ENCODE results near the gene CST9. TPM values are rescaled to one million over a fixed set of nuclear protein-coding genes. Genes with fewer than 3 reads are reported as not detected.

Gene CST9
- total and polyA plus RNA-seq, 2 of the 8 experiments (the other 6 are each of a cell fraction or from before 2014, with no cell fraction given) = 0.05 to 0.19 TPM

DNA sequence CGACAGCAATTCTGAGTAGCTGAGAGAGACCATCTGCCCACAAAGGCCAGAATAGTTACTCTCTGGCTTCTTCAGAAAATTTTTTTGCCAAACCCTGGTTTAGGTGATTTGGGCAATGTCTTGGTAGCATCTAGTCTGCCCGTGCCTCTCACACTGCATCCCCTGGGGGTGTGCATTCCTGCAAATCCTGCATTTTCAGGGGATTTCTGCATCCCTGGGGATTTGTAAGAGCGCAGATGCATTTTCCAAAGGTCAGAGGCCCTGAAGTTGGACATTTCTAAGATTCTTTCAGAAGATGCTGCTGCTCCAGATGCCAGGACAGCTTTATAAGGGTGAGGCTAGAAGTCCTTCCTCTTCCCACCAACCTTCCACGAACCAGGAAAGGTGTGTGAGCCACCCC, 4.0 kb downstream of the CST9 start (continued):
- TF ChIP-seq, protein P1, sequence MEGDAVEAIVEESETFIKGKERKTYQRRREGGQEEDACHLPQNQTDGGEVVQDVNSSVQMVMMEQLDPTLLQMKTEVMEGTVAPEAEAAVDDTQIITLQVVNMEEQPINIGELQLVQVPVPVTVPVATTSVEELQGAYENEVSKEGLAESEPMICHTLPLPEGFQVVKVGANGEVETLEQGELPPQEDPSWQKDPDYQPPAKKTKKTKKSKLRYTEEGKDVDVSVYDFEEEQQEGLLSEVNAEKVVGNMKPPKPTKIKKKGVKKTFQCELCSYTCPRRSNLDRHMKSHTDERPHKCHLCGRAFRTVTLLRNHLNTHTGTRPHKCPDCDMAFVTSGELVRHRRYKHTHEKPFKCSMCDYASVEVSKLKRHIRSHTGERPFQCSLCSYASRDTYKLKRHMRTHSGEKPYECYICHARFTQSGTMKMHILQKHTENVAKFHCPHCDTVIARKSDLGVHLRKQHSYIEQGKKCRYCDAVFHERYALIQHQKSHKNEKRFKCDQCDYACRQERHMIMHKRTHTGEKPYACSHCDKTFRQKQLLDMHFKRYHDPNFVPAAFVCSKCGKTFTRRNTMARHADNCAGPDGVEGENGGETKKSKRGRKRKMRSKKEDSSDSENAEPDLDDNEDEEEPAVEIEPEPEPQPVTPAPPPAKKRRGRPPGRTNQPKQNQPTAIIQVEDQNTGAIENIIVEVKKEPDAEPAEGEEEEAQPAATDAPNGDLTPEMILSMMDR (IDR thresholded peaks at IDR 0.05; ENCODE audit: control extremely low read depth in 1 of 3, insufficient read depth in 1 of 3, low read depth in 1 of 3, low read length in 3 of 3) = no peak
- TF ChIP-seq BCL11A (IDR thresholded peaks at IDR 0.05; ENCODE audit: low read depth in 2 of 2, low read length in 2 of 2) (no peak), SIRT6 (IDR thresholded peaks at IDR 0.05; ENCODE audit: low read length) (no peak), NANOG (IDR thresholded peaks at IDR 0.05; ENCODE audit: insufficient read depth, low read depth, low read length, poor library complexity, severe bottlenecking) (no peak), EZH2 (IDR thresholded peaks at IDR 0.05; ENCODE audit: low read depth, low read length, severe bottlenecking) (no peak)
